SK-N-SH (cell line): ENCODE measurements around the gene CORO6.

Experiments
- CTCF ChIP-seq: fragments of 200-600 bp; sonication (generic); IDR thresholded peaks from 2 replicates; pipeline ENCODE4 v1.6.1; 2017; ENCODE audit warnings: antibody characterized with exemption, mild to moderate bottlenecking, moderate library complexity
- EZH2phosphoT487 ChIP-seq: fragments of 200-600 bp; sonication (generic); IDR thresholded peaks from 2 replicates; pipeline ENCODE4 v1.6.1; 2017; ENCODE audit warnings: low read depth, mixed run types, mild to moderate bottlenecking, antibody characterized with exemption, moderate library complexity, borderline replicate concordance
- FOXM1 ChIP-seq: IDR thresholded peaks from 2 replicates; pipeline ENCODE4 v1.4.0; 2012; ENCODE audit warnings: low read depth, mild to moderate bottlenecking
- GATA2 ChIP-seq: sonication (generic); formaldehyde crosslinking; IDR thresholded peaks from 2 replicates; pipeline ENCODE4 v1.5.0; 2020; ENCODE audit warnings: mild to moderate bottlenecking, missing genetic modification reagents
- POLR2AphosphoS5 ChIP-seq: IDR thresholded peaks from 2 replicates; pipeline ENCODE4 v1.6.1; 2012; ENCODE audit warnings: low read depth, low read length
- RAD21 ChIP-seq: IDR thresholded peaks from 2 replicates; pipeline ENCODE4 v1.6.1; 2012; ENCODE audit warnings: mild to moderate bottlenecking, low read length
- RFX5 ChIP-seq: IDR thresholded peaks from 2 replicates; pipeline ENCODE4 v1.6.1; 2012; ENCODE audit warnings: mild to moderate bottlenecking, improper control_type of control experiment, low read length
- RXRA ChIP-seq: IDR thresholded peaks from 2 replicates; pipeline ENCODE4 v1.4.0; 2012; ENCODE audit warnings: low read depth, mild to moderate bottlenecking, borderline replicate concordance
- SIN3A ChIP-seq: IDR thresholded peaks from 2 replicates; pipeline ENCODE4 v1.6.1; 2012; ENCODE audit warnings: low read depth, mild to moderate bottlenecking, low read length, moderate library complexity, borderline replicate concordance
- YY1 ChIP-seq: IDR thresholded peaks from 2 replicates; pipeline ENCODE4 v1.4.0; 2012; ENCODE audit warnings: low read depth, mild to moderate bottlenecking
- TF ChIP-seq, protein P1 (sequence below): IDR thresholded peaks from 2 replicates; pipeline ENCODE4 v1.4.0; 2012; ENCODE audit warnings: low read depth
- TF ChIP-seq, protein P2 (sequence below): fragments of 150-350 bp; IDR thresholded peaks from 2 replicates; pipeline ENCODE4 v1.6.1; 2017; ENCODE audit warnings: antibody characterized with exemption, low read length, low read depth, borderline replicate concordance
- TF ChIP-seq, protein P3 (sequence below): IDR thresholded peaks from 2 replicates; pipeline ENCODE4 v1.6.1; 2012; ENCODE audit warnings: mild to moderate bottlenecking, low read depth, low read length, moderate library complexity

- TF ChIP-seq CTCF (no peak), YY1 (no peak), EZH2phosphoT487 (no peak), RFX5 (no peak), FOXM1 (no peak), SIN3A (no peak), RAD21 (no peak), RXRA (no peak), POLR2AphosphoS5 (no peak), GATA2 (CRISPR knock-in tag) (no peak)
- TF ChIP-seq, protein P1, sequence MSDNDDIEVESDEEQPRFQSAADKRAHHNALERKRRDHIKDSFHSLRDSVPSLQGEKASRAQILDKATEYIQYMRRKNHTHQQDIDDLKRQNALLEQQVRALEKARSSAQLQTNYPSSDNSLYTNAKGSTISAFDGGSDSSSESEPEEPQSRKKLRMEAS, result no peak
- TF ChIP-seq, protein P2, sequence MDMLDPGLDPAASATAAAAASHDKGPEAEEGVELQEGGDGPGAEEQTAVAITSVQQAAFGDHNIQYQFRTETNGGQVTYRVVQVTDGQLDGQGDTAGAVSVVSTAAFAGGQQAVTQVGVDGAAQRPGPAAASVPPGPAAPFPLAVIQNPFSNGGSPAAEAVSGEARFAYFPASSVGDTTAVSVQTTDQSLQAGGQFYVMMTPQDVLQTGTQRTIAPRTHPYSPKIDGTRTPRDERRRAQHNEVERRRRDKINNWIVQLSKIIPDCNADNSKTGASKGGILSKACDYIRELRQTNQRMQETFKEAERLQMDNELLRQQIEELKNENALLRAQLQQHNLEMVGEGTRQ, result no peak
- TF ChIP-seq, protein P3, sequence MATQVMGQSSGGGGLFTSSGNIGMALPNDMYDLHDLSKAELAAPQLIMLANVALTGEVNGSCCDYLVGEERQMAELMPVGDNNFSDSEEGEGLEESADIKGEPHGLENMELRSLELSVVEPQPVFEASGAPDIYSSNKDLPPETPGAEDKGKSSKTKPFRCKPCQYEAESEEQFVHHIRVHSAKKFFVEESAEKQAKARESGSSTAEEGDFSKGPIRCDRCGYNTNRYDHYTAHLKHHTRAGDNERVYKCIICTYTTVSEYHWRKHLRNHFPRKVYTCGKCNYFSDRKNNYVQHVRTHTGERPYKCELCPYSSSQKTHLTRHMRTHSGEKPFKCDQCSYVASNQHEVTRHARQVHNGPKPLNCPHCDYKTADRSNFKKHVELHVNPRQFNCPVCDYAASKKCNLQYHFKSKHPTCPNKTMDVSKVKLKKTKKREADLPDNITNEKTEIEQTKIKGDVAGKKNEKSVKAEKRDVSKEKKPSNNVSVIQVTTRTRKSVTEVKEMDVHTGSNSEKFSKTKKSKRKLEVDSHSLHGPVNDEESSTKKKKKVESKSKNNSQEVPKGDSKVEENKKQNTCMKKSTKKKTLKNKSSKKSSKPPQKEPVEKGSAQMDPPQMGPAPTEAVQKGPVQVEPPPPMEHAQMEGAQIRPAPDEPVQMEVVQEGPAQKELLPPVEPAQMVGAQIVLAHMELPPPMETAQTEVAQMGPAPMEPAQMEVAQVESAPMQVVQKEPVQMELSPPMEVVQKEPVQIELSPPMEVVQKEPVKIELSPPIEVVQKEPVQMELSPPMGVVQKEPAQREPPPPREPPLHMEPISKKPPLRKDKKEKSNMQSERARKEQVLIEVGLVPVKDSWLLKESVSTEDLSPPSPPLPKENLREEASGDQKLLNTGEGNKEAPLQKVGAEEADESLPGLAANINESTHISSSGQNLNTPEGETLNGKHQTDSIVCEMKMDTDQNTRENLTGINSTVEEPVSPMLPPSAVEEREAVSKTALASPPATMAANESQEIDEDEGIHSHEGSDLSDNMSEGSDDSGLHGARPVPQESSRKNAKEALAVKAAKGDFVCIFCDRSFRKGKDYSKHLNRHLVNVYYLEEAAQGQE, result no peak
Measured at GRCh38 chr17:29594519-29595090, 28.1 kb downstream of the CORO6 start.
